ENCODE data around the gene TCN1.
"Not testable (repeated sequence)": the region's sequence is repeated elsewhere in the genome, so short reads cannot be mapped to it uniquely, and the experiment has no call there.

Gene TCN1

GRCh38 chr11:59866397-59866796 lies at the start of gene TCN1:
TSS of gene TCN1 (minus strand) at chr11:59866487. CDS start at chr11:59866470, 17 bp downstream.
- DNase-seq (ENCODE audit: low read depth in 2 of 2): no peak

DNA sequence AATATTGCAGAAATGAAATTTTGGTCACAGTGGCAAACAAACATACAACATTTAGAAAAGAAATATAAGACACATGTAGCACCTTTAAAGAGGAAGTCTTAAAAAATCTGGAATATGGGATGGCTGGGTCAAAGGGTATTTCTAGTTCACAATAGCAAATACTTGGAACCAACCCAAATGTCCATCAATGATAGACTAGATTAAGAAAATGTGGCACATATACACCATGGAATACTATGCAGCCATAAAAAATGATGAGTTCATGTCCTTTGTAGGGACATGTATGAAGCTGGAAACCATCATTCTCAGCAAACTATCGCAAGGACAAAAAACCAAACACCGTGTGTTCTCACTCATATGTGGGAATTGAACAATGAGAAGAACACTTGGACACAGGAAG lies 37.3 kb upstream of the TCN1 start:
- DNase-seq (ENCODE audit: low read depth in 2 of 2): not testable (repeated sequence)

GRCh38 chr11:59901306-59901705 lies 35.0 kb upstream of the TCN1 start:
- DNase-seq (ENCODE audit: low read depth in 2 of 2): no peak

- no peak for DNase-seq (ENCODE audit: low read depth in 2 of 2)
These were observed 34.3 kb upstream of the TCN1 start for GRCh38 chr11:59900366-59901126.

- DNase-seq (ENCODE audit: low read depth in 2 of 2): no peak
These were observed 33.2 kb upstream of the TCN1 start for GRCh38 chr11:59899532-59899931.

GRCh38 chr11:59898650-59899049 lies 32.4 kb upstream of the TCN1 start:
- no peak for DNase-seq (ENCODE audit: low read depth in 2 of 2)

- DNase-seq (ENCODE audit: low read depth in 2 of 2): no peak
These were observed 31.8 kb upstream of the TCN1 start for GRCh38 chr11:59898046-59898445.

- no peak for DNase-seq (ENCODE audit: low read depth in 2 of 2)
These were observed 28.3 kb upstream of the TCN1 start for GRCh38 chr11:59894616-59895015.

- no peak for DNase-seq (ENCODE audit: low read depth in 2 of 2)
These were observed 25.5 kb upstream of the TCN1 start for GRCh38 chr11:59891781-59892181.

DNA sequence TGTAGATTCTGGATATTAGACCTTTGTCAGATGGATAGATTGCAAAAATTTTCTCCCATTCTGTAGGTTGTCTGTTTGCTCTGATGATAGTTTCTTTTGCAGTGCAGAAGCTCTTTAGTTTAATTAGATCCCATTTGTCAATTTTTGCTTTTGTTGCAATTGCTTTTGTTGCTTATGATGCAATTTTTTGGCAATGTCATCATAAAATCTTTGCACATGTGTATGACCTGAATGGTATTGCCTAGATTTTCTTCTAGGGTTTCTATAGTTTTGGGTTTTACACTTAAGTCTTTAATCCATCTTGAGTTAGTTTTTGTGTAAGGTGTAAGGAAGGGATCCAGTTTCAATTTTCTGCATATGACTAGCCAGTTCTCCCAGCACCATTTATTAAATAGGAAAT lies 20.9 kb upstream of the TCN1 start:
- not testable (repeated sequence) for DNase-seq (ENCODE audit: low read depth in 2 of 2)

- DNase-seq (ENCODE audit: low read depth in 2 of 2): no peak
These were observed 17.3 kb upstream of the TCN1 start for GRCh38 chr11:59883597-59883996.

DNA sequence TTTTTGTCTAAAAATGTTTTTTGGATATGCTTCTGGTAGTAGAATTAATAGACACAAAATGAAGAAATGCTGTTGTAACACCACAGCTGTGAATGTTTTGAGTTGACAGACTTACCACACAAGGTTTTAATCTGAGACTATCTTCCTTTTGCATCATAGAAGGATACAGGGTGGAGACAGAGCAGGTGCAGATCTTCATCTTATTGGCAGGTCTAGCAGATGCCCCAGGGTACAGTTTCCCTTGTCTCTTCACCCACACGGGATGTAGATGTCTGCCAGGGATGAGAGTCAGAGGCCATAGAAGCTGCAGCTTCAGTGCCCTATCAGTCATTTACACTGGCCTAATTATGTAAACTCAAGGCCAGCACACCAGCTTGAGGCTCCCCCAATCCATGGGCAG lies 13.3 kb upstream of the TCN1 start:
- no peak for DNase-seq (ENCODE audit: low read depth in 2 of 2)

GRCh38 chr11:59878575-59878974 lies 12.3 kb upstream of the TCN1 start, which contains the start of gene OOSP3:
TSS of gene OOSP3 (plus strand) at chr11:59878782. CDS start at chr11:59878809, 27 bp downstream.
- DNase-seq (ENCODE audit: low read depth in 2 of 2): no peak

- no peak for DNase-seq (ENCODE audit: low read depth in 2 of 2)
These were observed 11.5 kb upstream of the TCN1 start for GRCh38 chr11:59877784-59878183.

GRCh38 chr11:59877325-59877724 lies 11.0 kb upstream of the TCN1 start:
- no peak for DNase-seq (ENCODE audit: low read depth in 2 of 2)

DNA sequence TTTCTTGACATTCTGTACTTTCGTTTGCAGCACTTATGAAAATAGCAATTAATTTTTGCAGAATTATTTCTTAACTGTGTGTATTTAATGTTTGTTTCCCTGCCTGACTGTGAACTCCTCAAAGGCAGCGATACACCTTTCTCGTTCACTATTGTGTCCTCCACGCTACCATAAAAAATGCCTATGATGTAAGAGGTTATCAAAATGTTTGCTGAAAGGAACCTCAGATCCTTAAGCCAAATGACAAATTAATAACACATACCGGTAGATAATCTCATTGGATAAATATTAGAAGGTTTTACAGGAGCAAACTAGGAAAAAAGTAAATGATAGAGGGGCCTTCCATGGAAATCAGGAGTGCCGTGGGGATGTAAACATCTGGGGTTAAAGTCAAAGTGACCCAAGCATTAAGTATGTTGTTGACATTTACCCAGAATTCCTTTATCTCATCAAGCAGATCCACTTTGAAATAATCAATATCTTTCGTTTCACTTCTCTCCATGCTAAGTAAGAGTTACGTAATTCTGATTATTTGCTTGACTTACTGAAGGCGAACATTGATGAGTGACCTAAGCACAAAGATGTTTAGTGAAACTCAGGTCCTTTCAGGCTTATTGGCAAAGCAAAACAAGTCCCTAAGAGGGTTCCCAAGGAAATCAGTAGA lies 9.7 kb upstream of the TCN1 start:
- no peak for DNase-seq (ENCODE audit: low read depth in 2 of 2)

GRCh38 chr11:59872076-59872475 lies 5.8 kb upstream of the TCN1 start:
- DNase-seq (ENCODE audit: low read depth in 2 of 2): no peak

- DNase-seq (ENCODE audit: low read depth in 2 of 2): no peak
These were observed 1.7 kb upstream of the TCN1 start for GRCh38 chr11:59867946-59868345.

DNA sequence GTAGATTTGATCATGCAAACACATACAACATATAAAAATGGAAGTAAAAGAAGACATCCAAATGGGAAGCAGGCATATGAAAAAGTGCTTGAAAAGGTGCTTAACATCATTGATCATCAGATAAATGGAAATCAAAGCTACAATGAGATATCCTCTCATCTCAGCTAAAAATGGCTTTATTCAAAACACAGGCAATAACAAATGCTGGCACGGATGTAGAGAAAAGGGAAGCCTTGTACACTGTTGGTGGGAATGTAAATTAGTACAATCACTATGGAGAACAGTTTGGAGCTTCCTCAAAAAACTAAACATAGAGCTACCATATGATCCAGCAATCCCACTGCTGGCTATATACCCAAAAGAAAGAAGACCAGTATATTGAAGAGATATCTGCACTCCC lies 549 bp upstream of the TCN1 start:
- no peak for DNase-seq (ENCODE audit: low read depth in 2 of 2)

DNA sequence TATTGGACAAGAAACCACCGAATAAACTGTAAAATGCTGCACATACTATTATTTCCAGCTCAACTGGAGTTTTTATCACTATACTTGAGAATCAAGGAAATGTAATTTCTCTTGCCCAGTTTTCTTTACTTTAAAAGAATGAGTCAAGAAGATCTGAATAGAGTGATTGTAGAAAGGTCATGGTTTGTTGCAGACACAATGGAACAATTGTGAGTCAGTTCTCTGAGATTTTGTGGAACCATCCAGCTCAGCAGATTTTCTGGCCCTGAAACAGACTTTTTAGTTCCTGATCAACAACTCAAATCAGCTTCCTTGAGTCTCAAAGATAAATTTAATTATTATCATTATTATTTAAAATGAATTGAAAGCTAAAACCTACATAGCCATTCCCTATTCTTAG lies 1.3 kb downstream of the TCN1 start:
- DNase-seq (ENCODE audit: low read depth in 2 of 2): no peak

DNA sequence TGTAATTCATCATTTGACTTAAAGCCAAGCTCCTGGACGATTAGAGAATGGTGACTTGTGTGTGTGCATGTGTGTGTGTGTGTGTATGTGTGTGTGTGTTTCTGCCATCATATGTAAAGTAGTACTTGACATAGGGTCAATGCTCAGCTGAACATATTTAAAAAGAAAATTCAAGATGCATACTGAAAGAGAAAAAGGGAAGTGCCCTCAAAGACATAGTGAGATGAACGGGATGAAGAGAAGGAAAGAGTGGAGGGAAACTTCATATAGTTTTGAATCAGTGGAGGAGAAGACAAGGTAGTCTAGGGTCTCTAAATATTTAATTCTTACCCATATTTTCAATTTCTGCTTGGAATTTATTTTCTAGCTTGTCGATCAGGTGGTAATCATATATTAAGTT lies 4.0 kb downstream of the TCN1 start:
- no peak for DNase-seq (ENCODE audit: low read depth in 2 of 2)

GRCh38 chr11:59859673-59860072 lies 6.6 kb downstream of the TCN1 start:
- DNase-seq (ENCODE audit: low read depth in 2 of 2): no peak

Data from fibroblast of skin of left quadriceps (primary cell).